IMR-90 (cell line): Measurements from ENCODE around the gene KLC1. TPM values are rescaled to one million over a fixed set of nuclear protein-coding genes. Genes with fewer than 3 reads are reported as not detected.

Experiments
- ATAC-seq: fragments of 200-7000 bp; cut with Tn5 transposase; 2 replicates; pipeline ENCODE4 v1.9.1; 2020; ENCODE audit warnings: low read depth, mild to moderate bottlenecking, moderate library complexity
- BruUV-seq: library from RNA; stranded (reverse); fragments of 400-500 nt; replicated peaks from 2 replicates; lab custom pipeline; 2021; lab: Mats Ljungman, UMichigan
- CTCF ChIA-PET: fragments of 300-600 bp; formaldehyde crosslinking; extraction: SDS; loops from one replicate; lab custom pipeline; 2021; ENCODE audit warnings: antibody characterized with exemption; lab: Yijun Ruan, JAX
- POLR2A ChIA-PET: fragments of 300-600 bp; sonication (Branson Sonifier 250); formaldehyde crosslinking; loops from one replicate; lab custom pipeline; 2022; ENCODE audit warnings: antibody characterized with exemption; ENCODE audit not compliant: unreplicated experiment; lab: Charles Lee
- DNase-seq: peaks from one replicate; pipeline ENCODE4 v3.0.0; 2013
- H2AFZ ChIP-seq: replicated peaks from 2 replicates; pipeline ENCODE3; 2013; ENCODE audit warnings: low read length, mild to moderate bottlenecking; ENCODE audit not compliant: poor library complexity
- H2AK5ac ChIP-seq: 2 replicates; pipeline ENCODE4 v1.6.1; 2013; ENCODE audit warnings: low read depth, low read length, inconsistent platforms
- H2AK9ac ChIP-seq: replicated peaks from 2 replicates; pipeline ENCODE3; 2013; ENCODE audit warnings: mild to moderate bottlenecking, low read depth, low read length, moderate library complexity; ENCODE audit not compliant: poor library complexity
- H2BK120ac ChIP-seq: 2 replicates; pipeline ENCODE4 v1.6.1; 2013; ENCODE audit warnings: low read depth, low read length, inconsistent platforms
- H2BK15ac ChIP-seq: 3 replicates; pipeline ENCODE4 v1.6.1; 2013; ENCODE audit warnings: low read depth, low read length, inconsistent platforms
- H2BK20ac ChIP-seq: 2 replicates; pipeline ENCODE4 v1.6.1; 2013; ENCODE audit warnings: low read depth, mild to moderate bottlenecking, inconsistent platforms, low read length, moderate library complexity
- H2BK5ac ChIP-seq: 2 replicates; pipeline ENCODE4 v1.6.1; 2013; ENCODE audit warnings: mild to moderate bottlenecking, low read depth, low read length, inconsistent platforms; ENCODE audit not compliant: poor library complexity, severe bottlenecking
- H3K14ac ChIP-seq: replicated peaks from 2 replicates; pipeline ENCODE4 v1.6.1; 2013; ENCODE audit warnings: low read depth, low read length, inconsistent platforms
- H3K18ac ChIP-seq: 2 replicates; pipeline ENCODE4 v1.6.1; 2013; ENCODE audit warnings: low read depth, low read length, control low read depth
- H3K23ac ChIP-seq: 2 replicates; pipeline ENCODE4 v1.6.1; 2013; ENCODE audit warnings: low read depth, low read length, inconsistent platforms
- H3K27ac ChIP-seq: 2 replicates; pipeline ENCODE4 v1.5.1; 2013; ENCODE audit warnings: mild to moderate bottlenecking, control low read depth, low read length; ENCODE audit not compliant: insufficient read depth
- H3K27me3 ChIP-seq: 2 replicates; pipeline ENCODE4 v1.6.1; 2013; ENCODE audit warnings: low read length; ENCODE audit not compliant: control insufficient read depth, insufficient read depth
- H3K36me3 ChIP-seq: 2 replicates; pipeline ENCODE4 v1.6.1; 2013; ENCODE audit warnings: low read length, mixed read lengths; ENCODE audit not compliant: control insufficient read depth, insufficient read depth
- H3K4ac ChIP-seq: 2 replicates; pipeline ENCODE4 v1.6.1; 2013; ENCODE audit warnings: low read depth, low read length, inconsistent platforms
- H3K4me1 ChIP-seq: 2 replicates; pipeline ENCODE4 v1.6.1; 2013; ENCODE audit warnings: low read length, mixed read lengths; ENCODE audit not compliant: control insufficient read depth, insufficient read depth
- H3K4me2 ChIP-seq: 2 replicates; pipeline ENCODE4 v1.6.1; 2013; ENCODE audit warnings: low read depth, mild to moderate bottlenecking, control low read depth, low read length, moderate library complexity
- H3K4me3 ChIP-seq: 2 replicates; pipeline ENCODE4 v1.5.1; 2013; ENCODE audit warnings: low read depth, mild to moderate bottlenecking, control low read depth, low read length, moderate library complexity; ENCODE audit not compliant: insufficient read depth
- H3K56ac ChIP-seq: 2 replicates; pipeline ENCODE4 v1.6.1; 2013; ENCODE audit warnings: low read length, inconsistent platforms; ENCODE audit not compliant: insufficient read depth; ENCODE audit errors: extremely low read depth
- H3K79me1 ChIP-seq, 2 experiments: 2 replicates each; pipeline ENCODE4 v1.6.1; 2013; ENCODE audit warnings: low read length in 2 of 2, inconsistent platforms in 1 of 2, low read depth in 1 of 2
- H3K9ac ChIP-seq: 2 replicates; pipeline ENCODE4 v1.6.1; 2013; ENCODE audit warnings: low read depth, low read length, control low read depth
- H3K9me1 ChIP-seq: 2 replicates; pipeline ENCODE4 v1.6.1; 2013; ENCODE audit warnings: low read length, inconsistent platforms; ENCODE audit not compliant: insufficient read depth
- H3K9me3 ChIP-seq: 2 replicates; pipeline ENCODE4 v1.6.1; 2013; ENCODE audit warnings: low read length; ENCODE audit not compliant: control insufficient read depth, insufficient read depth
- H4K20me1 ChIP-seq: 2 replicates; pipeline ENCODE4 v1.6.1; 2013; ENCODE audit warnings: low read length, inconsistent platforms; ENCODE audit not compliant: insufficient read depth
- H4K5ac ChIP-seq: 2 replicates; pipeline ENCODE4 v1.6.1; 2013; ENCODE audit warnings: mild to moderate bottlenecking, low read depth, low read length, control low read depth
- H4K8ac ChIP-seq, 2 experiments: 2 replicates each; pipeline ENCODE4 v1.6.1; 2013; ENCODE audit warnings: low read depth in 2 of 2, low read length in 2 of 2, control low read depth in 1 of 2, inconsistent platforms in 1 of 2
- H4K91ac ChIP-seq: 2 replicates; pipeline ENCODE4 v1.6.1; 2013; ENCODE audit warnings: low read depth, low read length, inconsistent platforms; ENCODE audit not compliant: insufficient read depth
- BHLHE40 ChIP-seq: fragments of 150-350 bp; IDR thresholded peaks from 2 replicates; pipeline ENCODE4 v1.6.1; 2016; ENCODE audit warnings: mild to moderate bottlenecking, low read depth, low read length
- CEBPB ChIP-seq: IDR thresholded peaks from 2 replicates; pipeline ENCODE4 v1.6.1; 2012; ENCODE audit warnings: low read depth, low read length, improper control_type of control experiment
- CHD1 ChIP-seq: IDR thresholded peaks from 2 replicates; pipeline ENCODE4 v1.6.1; 2012; ENCODE audit warnings: low read depth, low read length, improper control_type of control experiment
- FOS ChIP-seq: fragments of 150-350 bp; IDR thresholded peaks from 2 replicates; pipeline ENCODE4 v1.6.1; 2016; ENCODE audit warnings: low read depth, low read length
- MAFK ChIP-seq: IDR thresholded peaks from 2 replicates; pipeline ENCODE4 v1.6.1; 2012; ENCODE audit warnings: low read depth, low read length, improper control_type of control experiment
- MAZ ChIP-seq: IDR thresholded peaks from 2 replicates; pipeline ENCODE4 v1.6.1; 2012; ENCODE audit warnings: low read depth, mild to moderate bottlenecking, low read length, improper control_type of control experiment, moderate library complexity, borderline replicate concordance
- MXI1 ChIP-seq: IDR thresholded peaks from 2 replicates; pipeline ENCODE4 v1.6.1; 2012; ENCODE audit warnings: low read depth, mild to moderate bottlenecking, low read length, moderate library complexity, borderline replicate concordance
- NFE2L2 ChIP-seq: fragments of 150-350 bp; IDR thresholded peaks from 2 replicates; pipeline ENCODE4 v1.6.1; 2016; ENCODE audit warnings: low read depth, mild to moderate bottlenecking, low read length
- POLR2A ChIP-seq: IDR thresholded peaks from 2 replicates; pipeline ENCODE4 v1.6.1; 2012; ENCODE audit warnings: mild to moderate bottlenecking, low read depth, low read length
- RAD21 ChIP-seq: IDR thresholded peaks from 2 replicates; pipeline ENCODE4 v1.6.1; 2012; ENCODE audit warnings: low read length, improper control_type of control experiment
- RCOR1 ChIP-seq: IDR thresholded peaks from 2 replicates; pipeline ENCODE4 v1.6.1; 2012; ENCODE audit warnings: mild to moderate bottlenecking, low read length, improper control_type of control experiment; ENCODE audit not compliant: insufficient replicate concordance
- RFX5 ChIP-seq: IDR thresholded peaks from 2 replicates; pipeline ENCODE4 v1.8.0; 2012; ENCODE audit warnings: low read depth, mild to moderate bottlenecking, low read length, moderate library complexity
- SMC3 ChIP-seq: fragments of 150-350 bp; IDR thresholded peaks from 2 replicates; pipeline ENCODE4 v1.6.1; 2016; ENCODE audit warnings: low read depth, mild to moderate bottlenecking, antibody characterized with exemption, low read length, moderate library complexity
- WGBS, 2 experiments: methylation state at CpG; one replicate each; pipeline versions ENCODE4 v1.1.5 to v1.1.7; 2013; ENCODE audit warnings: missing lambda C conversion rate in 2 of 2; ENCODE audit not compliant: insufficient read length in 1 of 2; ENCODE audit errors: extremely low coverage in 2 of 2; 5-methylcytosine and 5-hydroxymethylcytosine counted together
- dilution Hi-C: fragments of 300-500 bp; cut with HindIII; formaldehyde crosslinking; loops from one replicate; pipeline ENCODE4 v1.14.3; 2018; ENCODE audit warnings: low sequenced_read_pairs; ENCODE audit not compliant: unreplicated experiment
- in situ Hi-C: fragments of 300-500 bp; cut with MboI; formaldehyde crosslinking; loops from 3 replicates; pipeline ENCODE4 v1.14.3; 2019; ENCODE audit warnings: low sequenced_read_pairs, inconsistent platforms, mixed read lengths
- intact Hi-C: fragments of 100-400 bp; cut with micrococcal nuclease; formaldehyde crosslinking; loops from 2 replicates; pipeline ENCODE4 v1.10.0; 2022
- polyA plus RNA-seq, 3 experiments: library from polyadenylated mRNA; depleted of rRNA; stranded (reverse); fragments of >200 nt; gene quantifications; 2 replicates each; pipeline ENCODE4 v1.2.3, GENCODE V29; 2012; ENCODE audit warnings: low replicate concordance in 1 of 3
- total RNA-seq: library from RNA; depleted of rRNA; stranded (reverse); fragments of >200 nt; gene quantifications from 2 replicates; pipeline ENCODE4 v1.2.3, GENCODE V29; 2012
- TF ChIP-seq, protein P1 (sequence below): fragments of 150-350 bp; IDR thresholded peaks from 2 replicates; pipeline ENCODE4 v1.6.1; 2016; ENCODE audit warnings: low read depth, mild to moderate bottlenecking, low read length, moderate library complexity, borderline replicate concordance
- TF ChIP-seq, protein P2 (sequence below): fragments of 150-350 bp; IDR thresholded peaks from 2 replicates; pipeline ENCODE4 v1.6.1; 2017; ENCODE audit warnings: mild to moderate bottlenecking, antibody characterized with exemption, low read length, low read depth
- TF ChIP-seq, protein P3 (sequence below): conservative IDR thresholded peaks from 2 replicates; pipeline ENCODE4 v1.5.1; 2012; ENCODE audit warnings: mild to moderate bottlenecking, low read depth, low read length, improper control_type of control experiment

KLC1 gene
- total and polyA plus RNA-seq, 2 of the 4 experiments (the other 2 are of a cell fraction), result 101 to 157 TPM

DNA sequence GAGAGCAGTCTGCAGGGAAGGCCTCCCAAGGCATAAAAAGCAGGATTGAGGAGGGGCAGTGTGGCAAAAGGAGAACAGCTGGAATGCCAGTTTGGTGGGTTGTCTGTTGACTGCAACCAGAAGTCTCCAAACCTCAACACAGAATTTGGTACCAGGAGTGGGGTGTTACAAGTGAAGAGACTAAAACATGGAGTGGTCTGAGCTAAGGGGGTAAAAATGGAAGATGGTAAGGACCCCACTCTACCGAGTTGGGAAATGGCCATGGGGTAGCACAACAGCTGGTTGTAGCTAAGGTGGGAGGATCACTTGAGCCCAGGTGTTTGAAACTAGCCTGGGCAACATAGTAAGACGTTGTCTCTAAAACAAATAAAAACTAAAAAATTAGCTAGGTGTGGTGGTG, 17.8 kb upstream of the KLC1 start:
- Histone ChIP-seq H3K4ac (no peak overlapping the region), H4K20me1 (peaks cover 17% of the 10 kb centered on the region), H2BK15ac (no peak overlapping the region), H3K9me1 (peaks cover 8% of the 10 kb centered on the region; the same call in 1 of the 2 replicates), H4K91ac (no peak overlapping the region), H2AFZ (no peak overlapping the region), H2AK9ac (no peak overlapping the region), H2AK5ac (no peak overlapping the region), H3K27me3 (no peaks in the 10 kb centered on the region; the same call in 1 of the 2 replicates), H2BK5ac (no peak overlapping the region), H3K79me1 (no peaks in the 10 kb centered on the region), H2BK20ac (no peak overlapping the region), H3K4me3 (no peak overlapping the region), H3K18ac (no peak overlapping the region), H3K56ac (no peak overlapping the region), H3K4me2 (no peak overlapping the region), H3K9me3 (peaks cover 6% of the 10 kb centered on the region), H3K36me3 (no peaks in the 10 kb centered on the region), H4K5ac (no peak overlapping the region), H3K9ac (no peak overlapping the region), H2BK120ac (no peak overlapping the region), H3K14ac (no peak overlapping the region), H4K8ac (no peak overlapping the region), H3K23ac (no peak overlapping the region), H3K4me1 (peaks cover 9% of the 10 kb centered on the region; the same call in 1 of the 2 replicates), H3K27ac (no peak overlapping the region)
- ATAC-seq, result no peak
- intact Hi-C loops, result no loop called here
- DNase-seq, result no peak
- dilution Hi-C loops, result no loop called here
- ChIA-PET POLR2A (no interaction called here), CTCF (no interaction called here)
- no TSS peak for BruUV-seq
- in situ Hi-C loops, result no loop called here
- TF ChIP-seq, protein P1, sequence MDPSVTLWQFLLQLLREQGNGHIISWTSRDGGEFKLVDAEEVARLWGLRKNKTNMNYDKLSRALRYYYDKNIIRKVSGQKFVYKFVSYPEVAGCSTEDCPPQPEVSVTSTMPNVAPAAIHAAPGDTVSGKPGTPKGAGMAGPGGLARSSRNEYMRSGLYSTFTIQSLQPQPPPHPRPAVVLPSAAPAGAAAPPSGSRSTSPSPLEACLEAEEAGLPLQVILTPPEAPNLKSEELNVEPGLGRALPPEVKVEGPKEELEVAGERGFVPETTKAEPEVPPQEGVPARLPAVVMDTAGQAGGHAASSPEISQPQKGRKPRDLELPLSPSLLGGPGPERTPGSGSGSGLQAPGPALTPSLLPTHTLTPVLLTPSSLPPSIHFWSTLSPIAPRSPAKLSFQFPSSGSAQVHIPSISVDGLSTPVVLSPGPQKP, result no peak
- TF ChIP-seq BHLHE40 (no peak), RAD21 (no peak), MXI1 (no peak), FOS (no peak), CEBPB (no peak), NFE2L2 (no peak), SMC3 (no peak), RFX5 (no peak), MAFK (no peak), MAZ (no peak), RCOR1 (no peak), CHD1 (no peak), POLR2A (no peak)
- TF ChIP-seq, protein P2, sequence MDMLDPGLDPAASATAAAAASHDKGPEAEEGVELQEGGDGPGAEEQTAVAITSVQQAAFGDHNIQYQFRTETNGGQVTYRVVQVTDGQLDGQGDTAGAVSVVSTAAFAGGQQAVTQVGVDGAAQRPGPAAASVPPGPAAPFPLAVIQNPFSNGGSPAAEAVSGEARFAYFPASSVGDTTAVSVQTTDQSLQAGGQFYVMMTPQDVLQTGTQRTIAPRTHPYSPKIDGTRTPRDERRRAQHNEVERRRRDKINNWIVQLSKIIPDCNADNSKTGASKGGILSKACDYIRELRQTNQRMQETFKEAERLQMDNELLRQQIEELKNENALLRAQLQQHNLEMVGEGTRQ, result no peak
- TF ChIP-seq, protein P3, sequence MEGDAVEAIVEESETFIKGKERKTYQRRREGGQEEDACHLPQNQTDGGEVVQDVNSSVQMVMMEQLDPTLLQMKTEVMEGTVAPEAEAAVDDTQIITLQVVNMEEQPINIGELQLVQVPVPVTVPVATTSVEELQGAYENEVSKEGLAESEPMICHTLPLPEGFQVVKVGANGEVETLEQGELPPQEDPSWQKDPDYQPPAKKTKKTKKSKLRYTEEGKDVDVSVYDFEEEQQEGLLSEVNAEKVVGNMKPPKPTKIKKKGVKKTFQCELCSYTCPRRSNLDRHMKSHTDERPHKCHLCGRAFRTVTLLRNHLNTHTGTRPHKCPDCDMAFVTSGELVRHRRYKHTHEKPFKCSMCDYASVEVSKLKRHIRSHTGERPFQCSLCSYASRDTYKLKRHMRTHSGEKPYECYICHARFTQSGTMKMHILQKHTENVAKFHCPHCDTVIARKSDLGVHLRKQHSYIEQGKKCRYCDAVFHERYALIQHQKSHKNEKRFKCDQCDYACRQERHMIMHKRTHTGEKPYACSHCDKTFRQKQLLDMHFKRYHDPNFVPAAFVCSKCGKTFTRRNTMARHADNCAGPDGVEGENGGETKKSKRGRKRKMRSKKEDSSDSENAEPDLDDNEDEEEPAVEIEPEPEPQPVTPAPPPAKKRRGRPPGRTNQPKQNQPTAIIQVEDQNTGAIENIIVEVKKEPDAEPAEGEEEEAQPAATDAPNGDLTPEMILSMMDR, result no peak
- 100% methylated on average over 1 of the region's 2 CpGs; no CpG with 5 or more reads in 1 of the 2 experiments for WGBS, 2 experiments
